Thyroid gland (tissue), 4 donors: Measurements from ENCODE around the gene CACNA2D3.

ENCODE experiments used
- CTCF ChIP-seq, 6 experiments: fragments of 200-600 bp in 3 of 6; fragments of 450-650 bp in 3 of 6; sonication (generic) in 3 of 6; IDR thresholded peaks; one replicate each; pipeline ENCODE4 v1.5.1; 2016 to 2019; ENCODE audit warnings: antibody characterized with exemption in 6 of 6, mild to moderate bottlenecking in 2 of 6, inconsistent platforms in 1 of 6, moderate library complexity in 1 of 6
- POLR2A ChIP-seq, 2 donors: fragments of 450-650 bp; IDR thresholded peaks; one replicate each; pipeline ENCODE4 v1.6.1; 2017; ENCODE audit warnings: antibody characterized with exemption in 2 of 2, mild to moderate bottlenecking in 2 of 2, moderate library complexity in 1 of 2

GRCh38 chr3:54167999-54168398, 45.6 kb downstream of the CACNA2D3 start:
- TF ChIP-seq CTCF (IDR thresholded peaks at IDR 0.05) (no peak), POLR2A (IDR thresholded peaks at IDR 0.05) (no peak)
